GM19324 (cell line): ENCODE measurements around the gene BCAS3.
"Not testable (repeated sequence)": the region's sequence is repeated elsewhere in the genome, so short reads cannot be mapped to it uniquely, and the experiment has no call there.

Experiments used
- ATAC-seq: cut with Tn5 transposase; IDR thresholded peaks from one replicate; pipeline ENCODE4 v1.9.1; 2021; ENCODE audit warnings: mild to moderate bottlenecking, moderate library complexity; ENCODE audit not compliant: unreplicated experiment, low FRiP score

Gene BCAS3

DNA sequence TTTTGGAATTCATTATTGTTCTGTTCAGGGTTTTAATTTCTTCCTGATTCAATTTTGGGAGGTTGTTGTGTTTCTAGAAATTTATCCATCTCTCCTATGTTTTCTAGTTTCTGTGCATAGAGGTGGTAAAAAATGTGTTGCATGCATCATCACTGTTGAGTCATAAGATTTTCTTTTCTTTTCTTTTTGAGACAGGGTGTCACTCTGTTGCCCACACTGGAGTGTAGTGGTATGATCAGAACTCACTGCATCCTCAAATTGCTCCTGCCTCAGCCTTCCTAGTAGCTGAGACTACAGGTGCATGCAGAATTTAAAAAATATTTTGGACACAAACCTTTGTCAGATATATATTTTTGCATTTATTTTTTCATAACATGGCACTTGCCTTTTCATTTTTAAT, 184.8 kb downstream of the BCAS3 start:
- no peak for ATAC-seq

DNA sequence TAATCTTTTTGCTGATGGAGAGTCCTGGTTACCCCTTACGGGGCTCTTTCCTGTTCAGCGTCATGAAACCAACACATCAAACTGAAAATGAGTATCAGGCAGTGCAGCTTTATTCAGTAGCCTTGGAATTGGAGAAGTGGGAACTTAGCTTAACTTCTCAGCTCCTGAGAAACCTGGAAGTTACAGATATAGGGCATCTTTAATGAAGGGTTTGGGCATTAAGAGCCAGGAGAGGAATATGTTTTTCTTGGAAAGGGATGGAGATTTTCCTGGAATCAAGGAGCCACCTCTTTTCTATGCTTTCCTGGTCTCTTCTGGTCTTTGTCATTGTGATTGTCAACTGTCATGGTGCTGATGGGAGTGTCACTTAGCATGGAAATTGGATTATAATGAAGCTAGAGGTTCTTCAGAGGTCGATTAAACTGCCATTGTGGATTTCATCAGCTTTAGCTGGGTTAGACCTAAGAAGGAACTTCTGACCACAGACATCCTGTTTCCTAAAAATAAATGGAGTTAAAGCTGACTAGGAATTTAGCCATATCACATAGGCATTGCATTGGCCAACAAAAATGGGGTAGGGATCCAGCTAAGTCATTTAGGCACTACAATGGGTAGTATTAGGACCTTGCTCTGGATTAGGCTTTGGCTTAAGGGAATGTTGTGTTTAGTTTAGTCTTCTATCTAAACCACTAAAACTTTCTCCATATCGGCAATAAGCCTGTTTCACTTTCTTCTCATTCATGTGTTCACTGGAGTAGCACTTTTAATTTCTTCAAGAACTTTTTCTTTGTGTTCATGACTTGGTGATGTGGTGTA, 186.4 kb downstream of the BCAS3 start:
- ATAC-seq = no peak

DNA sequence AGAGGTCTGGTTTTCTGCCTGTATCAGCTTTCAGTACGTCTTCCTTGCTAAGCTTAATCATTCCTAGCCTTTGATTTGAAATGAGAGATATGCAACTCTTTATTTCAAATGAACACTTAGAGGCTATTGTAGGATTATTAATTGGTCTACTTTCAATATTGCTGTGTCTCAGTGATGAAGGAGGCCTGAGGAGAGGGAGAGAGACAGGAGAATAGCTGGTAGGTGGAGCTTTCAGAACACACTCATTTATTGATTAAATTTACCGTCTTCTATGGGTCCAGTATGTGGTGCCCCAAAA, 187.0 kb downstream of the BCAS3 start:
- ATAC-seq = no peak

DNA sequence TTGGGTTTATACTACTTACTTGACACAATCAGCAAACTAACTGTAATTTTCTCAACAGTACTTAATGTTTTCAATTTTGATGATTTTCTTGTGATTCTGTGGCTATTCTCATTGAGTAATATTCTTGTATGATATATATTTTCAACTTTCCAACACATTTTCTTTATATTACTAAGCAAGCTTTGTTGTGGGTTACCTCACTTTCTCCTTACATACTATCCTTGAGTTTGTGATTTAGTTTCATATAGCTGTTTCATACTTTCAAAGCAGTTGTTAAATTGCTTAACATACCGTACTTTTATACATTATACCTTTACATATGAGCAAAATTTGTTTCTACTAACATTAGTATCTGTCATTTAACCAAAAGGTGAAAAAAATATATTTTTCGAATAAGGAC, 197.1 kb downstream of the BCAS3 start:
- ATAC-seq = no peak

DNA sequence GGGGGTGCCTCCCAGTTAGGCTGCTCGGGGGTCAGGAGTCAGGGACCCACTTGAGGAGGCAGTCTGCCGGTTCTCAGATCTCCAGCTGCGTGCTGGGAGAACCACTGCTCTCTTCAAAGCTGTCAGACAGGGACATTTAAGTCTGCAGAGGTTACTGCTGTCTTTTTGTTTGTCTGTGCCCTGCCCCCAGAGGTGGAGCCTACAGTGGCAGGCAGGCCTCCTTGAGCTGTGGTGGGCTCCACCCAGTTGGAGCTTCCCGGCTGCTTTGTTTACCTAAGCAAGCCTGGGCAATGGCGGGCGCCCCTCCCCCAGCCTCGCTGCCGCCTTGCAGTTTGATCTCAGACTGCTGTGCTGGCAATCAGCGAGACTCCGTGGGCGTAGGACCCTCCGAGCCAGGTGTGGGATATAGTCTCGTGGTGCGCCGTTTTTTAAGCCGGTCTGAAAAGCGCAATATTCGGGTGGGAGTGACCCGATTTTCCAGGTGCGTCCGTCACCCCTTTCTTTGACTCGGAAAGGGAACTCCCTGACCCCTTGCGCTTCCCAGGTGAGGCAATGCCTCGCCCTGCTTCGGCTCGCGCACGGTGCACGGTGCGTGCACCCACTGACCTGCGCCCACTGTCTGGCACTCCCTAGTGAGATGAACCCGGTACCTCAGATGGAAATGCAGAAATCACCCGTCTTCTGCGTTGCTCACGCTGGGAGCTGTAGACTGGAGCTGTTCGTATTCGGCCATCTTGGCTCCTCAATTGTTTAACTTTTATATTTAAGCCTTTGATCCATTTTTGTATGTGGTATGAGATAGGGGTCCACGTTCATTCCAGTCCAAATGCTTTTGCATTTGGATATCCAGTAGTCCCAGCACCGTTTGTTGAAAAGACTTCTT, 209.3 kb downstream of the BCAS3 start:
- ATAC-seq = not testable (repeated sequence)

DNA sequence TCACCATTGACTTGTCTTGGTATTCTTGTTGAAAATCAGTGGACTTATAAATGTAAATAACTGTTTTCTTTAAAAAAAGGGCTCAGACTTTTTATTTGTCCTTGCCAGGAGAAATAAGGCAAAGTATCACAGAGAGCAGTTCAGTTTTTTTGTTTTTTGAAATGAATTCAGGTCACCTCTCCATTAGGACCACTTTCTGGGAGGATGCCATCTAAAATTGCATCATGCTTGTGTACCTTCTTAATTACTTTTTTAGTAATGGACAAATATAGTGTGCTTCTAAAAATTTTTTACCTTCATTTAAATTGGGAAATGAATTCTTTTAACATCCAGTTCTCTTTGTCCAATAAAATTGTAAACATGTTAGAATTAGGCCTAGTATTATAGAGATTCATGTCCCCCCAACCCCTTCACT, 210.0 kb downstream of the BCAS3 start:
- ATAC-seq = no peak

DNA sequence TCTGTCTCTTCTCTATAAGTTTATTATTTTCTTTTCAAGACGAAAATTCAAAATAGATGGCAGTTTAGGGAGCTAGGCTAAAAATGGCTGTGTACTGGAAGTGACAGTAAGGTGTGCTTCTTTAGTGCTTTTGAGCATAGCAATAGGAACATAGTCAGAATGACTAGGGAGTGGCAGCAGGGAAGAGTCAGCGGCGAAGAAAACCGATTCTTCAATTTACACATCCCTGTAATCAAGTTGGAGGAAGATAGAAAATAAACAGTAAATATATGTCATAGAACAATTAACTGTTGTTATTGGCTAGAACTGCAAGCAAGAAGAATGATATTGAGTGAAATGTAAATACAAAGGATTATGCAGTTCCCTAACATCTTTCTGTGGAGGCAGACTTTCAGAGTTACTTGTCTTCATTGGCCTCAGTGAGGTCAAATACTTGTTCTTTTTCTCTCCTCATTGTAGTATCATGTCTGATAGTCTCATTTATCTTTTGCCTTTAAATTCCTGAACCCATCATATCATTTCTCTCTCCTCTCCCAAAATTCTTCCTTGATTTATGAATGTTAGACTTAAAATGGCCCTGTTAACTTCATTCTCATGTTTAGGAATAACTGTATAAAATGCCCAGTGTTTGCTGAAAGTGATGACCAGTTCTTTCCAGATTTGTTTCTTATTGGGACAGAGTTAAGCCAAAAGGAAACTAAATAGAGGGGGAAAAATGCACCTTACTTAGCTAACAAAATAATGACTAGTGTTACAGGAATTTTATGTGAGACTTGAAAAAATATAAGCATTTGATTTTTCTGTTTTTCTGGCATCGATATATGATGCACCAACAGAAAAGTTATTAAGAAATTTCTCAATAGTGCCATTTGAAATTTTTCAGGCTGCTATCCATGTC, 211.4 kb downstream of the BCAS3 start:
- ATAC-seq = no peak

DNA sequence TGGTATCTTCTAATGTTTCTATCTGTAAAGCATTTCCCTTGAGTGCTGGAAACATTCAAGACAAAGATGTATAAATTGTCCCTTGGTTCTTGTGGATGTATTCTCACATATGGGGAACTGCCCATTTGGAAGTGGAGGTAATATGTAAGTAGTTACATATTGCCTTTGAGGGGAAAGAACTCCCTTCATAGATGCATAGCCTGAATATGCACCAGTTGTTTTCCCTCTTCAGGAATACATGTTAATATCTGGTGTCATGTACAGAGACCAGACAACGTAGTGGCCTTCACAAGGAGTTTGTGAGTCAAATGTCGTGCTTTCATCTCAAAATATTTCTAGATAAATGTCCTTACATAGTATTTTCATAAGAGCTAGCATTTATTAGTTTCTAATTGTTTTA, 213.5 kb downstream of the BCAS3 start:
- ATAC-seq = no peak

DNA sequence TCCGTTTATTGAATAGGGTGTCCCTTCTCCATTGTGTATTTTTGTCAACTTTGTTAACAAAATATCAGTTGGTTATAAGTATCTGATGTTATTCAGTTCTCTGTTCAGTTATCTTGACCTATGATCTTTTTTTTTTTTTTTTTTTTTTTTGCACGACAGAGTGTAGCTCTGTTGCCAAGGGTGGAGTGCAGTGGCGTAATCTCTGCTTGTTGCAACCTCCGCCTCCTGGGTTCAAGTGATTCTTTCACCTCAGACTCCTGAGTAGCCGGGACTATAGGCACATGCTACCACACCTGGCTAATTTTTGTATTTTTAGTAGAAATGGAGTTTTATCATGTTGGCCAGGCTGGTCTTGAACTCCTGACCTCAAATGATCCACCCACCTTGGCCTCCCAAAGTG, 215.8 kb downstream of the BCAS3 start:
- no peak for ATAC-seq

DNA sequence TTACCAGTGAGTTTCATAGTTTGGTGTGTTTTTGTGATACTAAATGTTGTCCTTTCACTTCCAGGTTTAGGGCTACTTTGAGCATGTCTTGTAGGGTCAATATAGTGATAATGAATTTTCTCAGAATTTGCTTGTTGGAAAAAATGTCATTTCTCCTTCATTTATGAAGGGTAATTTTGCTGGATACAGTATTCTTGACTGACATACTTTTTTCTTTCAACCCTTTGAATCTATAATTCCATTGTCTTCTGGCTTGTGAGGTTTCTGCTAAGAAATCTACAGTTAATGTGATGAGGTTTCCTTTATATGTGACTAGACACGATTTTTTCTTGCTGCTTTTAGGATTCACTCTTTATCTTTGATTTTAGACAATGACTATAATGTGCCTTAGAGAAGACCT, 219.3 kb downstream of the BCAS3 start:
- no peak for ATAC-seq

DNA sequence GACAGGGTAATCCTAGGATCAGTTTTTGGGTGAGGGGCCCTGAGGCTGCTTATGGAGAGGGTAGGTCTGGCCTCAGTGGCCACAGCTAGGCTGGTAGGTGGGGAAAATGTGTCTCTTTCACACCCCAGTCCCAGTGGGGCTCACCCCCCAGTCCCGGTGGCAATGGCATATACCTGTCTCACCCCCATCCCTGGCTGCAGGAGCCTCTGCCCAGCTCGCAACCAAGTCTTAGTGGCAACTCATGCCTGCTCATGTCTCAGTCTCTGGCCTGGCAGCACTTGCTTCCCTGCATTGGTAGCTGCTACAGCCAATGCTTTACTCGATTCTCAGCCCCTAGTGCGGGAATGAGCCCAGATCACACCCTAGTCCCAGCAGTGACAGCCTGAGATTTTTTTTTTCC, 221.5 kb downstream of the BCAS3 start:
- no peak for ATAC-seq

DNA sequence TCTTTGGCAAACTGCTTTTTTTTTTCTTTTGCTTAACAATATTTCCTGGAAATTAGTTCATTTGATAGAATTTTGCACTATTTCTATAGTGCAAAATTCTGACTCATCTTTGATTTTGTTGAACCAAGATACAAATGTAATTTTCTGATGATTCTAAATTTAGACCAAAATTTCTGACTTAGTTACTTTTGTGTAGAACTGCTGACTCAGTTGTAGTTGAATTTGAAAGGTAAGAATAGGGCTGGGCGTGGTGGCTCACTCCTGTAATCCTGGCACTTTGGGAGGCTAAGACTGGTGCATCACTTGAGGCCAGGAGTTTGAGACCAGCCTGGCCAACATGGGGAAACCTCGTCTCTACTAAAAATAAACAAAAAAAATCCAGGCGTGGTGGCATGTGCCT, 223.0 kb downstream of the BCAS3 start:
- ATAC-seq = no peak

DNA sequence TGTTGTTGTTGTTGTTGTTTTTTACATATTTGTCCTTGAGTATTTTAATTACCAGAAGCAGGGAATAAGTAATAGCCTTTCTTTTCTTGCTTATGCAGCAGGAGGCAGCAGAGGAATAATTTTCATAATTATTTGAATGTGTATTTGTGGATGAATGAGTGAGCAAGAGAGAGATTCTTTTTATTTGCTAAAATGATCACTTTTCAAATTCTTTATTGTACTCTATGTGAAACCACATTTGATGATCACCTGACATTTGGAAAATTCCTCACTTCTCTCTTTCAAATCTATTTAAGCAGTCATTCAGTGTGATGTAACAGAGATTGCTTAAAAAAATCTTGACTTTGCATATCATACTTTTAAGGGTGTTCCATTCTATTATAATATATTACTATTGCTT, 223.6 kb downstream of the BCAS3 start:
- ATAC-seq = no peak

DNA sequence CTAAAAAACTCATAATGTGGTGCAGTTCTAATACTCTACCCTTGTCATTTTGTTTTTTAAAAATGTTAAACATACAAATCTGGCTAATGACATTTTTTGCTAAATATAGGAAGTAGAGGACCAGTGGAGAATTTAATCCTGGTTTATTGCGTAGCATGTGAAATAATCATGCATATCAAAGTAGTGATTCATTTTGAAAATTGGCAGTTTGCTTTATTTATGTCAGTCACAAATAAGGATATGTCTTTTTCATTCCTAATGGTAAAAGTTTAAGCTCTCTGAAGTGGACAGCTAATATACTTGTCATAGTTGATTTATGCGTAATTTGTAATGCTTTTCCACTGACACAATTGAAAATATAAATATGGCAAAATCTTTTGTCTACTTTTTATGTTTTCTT, 224.2 kb downstream of the BCAS3 start:
- no peak for ATAC-seq

DNA sequence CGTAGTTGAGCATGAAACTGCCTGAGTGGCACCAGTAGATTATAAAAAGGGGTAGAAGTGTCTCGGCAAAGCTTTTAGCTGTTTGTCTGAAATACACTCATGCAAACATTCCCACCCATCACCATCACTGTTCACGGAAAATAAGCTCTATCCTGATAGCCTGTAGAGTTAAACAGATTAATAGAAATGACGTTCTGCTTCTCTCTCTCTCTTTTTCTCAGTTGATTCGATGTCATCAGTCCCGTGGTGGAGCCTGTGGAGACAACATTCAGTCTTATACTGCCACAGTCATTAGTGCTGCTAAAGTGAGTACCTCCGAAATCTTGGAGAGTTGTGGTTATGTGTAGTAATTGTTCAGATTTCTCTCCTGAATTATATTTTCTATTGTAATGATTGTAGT, 224.7 kb downstream of the BCAS3 start:
- no peak for ATAC-seq

DNA sequence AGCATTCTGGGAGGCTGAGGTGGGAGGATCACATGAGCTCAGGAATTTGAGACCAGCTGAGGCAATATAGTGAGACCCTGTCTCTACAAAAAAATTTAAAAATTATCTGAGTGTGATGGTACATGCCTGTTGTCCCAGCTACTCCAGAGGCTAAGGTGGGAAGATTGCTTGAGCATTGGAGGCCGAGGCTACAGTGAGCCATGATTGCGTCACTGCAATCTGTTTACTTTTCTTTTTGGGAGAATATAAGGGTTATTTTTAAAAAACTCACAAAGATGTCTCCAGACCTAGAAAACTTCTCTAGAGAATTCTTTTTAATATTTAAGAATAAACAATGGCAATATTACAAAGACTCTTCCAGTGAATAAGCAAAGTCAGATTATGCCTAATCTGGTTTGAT, 226.9 kb downstream of the BCAS3 start:
- no peak for ATAC-seq

DNA sequence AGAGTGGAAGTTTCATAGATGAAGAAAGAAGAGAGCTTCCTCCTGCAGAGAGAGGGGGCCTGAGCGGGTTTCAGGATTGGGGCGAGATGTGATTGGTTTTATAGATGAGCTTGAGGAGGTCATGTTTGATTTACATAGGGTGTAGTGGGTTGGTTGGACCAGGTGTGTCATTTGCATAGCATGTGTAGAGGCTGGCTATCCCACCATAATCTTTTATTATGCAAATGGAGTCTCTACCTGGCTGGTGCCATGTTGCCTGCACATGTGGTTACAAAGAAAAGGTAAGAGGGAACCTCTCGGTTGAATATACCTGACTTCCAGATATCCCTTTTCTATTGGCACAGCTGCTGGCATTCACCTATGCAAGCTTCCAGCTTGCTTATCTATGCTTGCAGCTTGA, 228.1 kb downstream of the BCAS3 start:
- no peak for ATAC-seq

DNA sequence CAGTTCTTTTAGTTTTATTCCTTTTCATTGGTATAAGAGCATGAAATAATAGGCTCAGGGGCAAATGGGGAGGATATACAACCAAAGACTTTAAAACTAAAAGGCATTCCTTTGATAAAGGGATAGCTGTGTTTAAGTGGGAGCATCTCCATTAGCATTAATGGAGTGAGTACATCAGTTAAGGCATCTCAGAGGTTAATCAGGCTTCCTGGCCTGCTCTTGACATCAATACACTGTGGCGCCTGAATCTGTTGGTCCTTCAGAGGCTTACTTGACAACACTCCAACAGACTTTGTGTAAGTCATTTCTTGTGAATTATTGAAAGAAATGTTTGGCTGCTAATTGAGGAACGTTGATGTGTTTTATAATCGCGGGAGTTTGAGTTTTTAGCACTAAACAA, 230.7 kb downstream of the BCAS3 start:
- ATAC-seq = no peak

DNA sequence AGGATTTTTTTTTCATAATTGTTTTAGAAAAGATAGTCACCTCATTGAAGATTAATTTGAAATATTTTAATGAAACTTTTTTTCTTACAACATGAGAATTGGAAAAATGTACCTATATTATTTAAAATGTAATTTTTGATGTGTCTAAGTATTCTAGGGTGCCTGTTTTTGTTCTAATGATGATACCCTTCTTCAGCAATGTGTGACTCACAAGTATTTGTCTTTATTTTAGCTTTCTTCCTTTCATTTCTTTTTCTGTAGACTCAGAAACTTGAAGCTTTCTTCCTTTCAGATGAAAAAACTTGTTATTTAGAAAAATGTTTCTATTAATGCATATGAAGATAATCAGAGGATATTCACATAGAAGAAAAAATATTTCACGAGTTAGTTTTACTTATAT, 231.8 kb downstream of the BCAS3 start:
- no peak for ATAC-seq

DNA sequence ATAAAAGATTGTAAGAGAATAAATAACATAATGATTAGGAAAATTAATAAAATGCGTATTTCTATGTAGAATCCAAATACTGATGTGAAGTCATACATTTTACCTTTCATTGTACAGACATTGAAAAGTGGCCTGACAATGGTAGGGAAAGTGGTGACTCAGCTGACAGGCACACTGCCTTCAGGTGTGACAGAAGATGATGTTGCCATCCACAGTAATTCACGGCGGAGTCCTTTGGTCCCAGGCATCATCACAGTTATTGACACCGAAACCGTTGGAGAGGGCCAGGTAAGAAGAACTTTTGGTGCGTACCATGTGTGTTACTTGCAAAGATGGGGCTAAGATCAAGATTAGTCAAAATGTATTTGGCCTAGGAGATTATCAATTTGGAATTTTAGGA, 232.8 kb downstream of the BCAS3 start:
- no peak for ATAC-seq

DNA sequence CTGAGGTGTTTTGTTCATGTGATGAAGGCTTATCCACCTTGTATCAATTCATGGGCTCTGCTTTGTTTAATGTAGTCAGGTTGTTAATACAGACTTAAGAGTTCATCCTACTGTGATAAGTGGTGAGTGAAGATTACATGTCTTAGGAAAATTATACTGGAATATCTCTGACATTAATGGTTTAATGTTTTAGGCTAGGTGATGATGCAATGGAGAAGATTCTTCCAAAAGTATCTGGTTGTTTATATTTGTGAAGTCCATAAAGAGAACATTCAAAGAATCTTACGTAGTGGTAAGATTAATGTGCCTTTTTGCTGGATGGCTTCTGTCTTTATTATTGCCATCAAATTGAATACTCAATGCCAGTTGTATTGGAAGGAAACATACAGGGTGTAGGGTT, 236.4 kb downstream of the BCAS3 start:
- ATAC-seq = no peak
